ENCODE measurements around the gene GTF2F2.

The GTF2F2 gene

GRCh38 chr13:45303866-45304265 lies 183.6 kb downstream of the GTF2F2 start:
- DNase-seq, result no peak
- Mint-ChIP-seq H3K27me3 (peaks cover 11% of the 10 kb centered on the region), H3K4me3 (no peak overlapping the region), H3K9me3 (no peaks in the 10 kb centered on the region), H3K4me1 (peaks cover under 1% of the 10 kb centered on the region), H3K27ac (no peak overlapping the region)
- ATAC-seq, result no peak

- Mint-ChIP-seq H3K4me3 (no peak overlapping the region), H3K27ac (no peak overlapping the region), H3K27me3 (peaks cover 18% of the 10 kb centered on the region), H3K4me1 (peaks cover 9% of the 10 kb centered on the region), H3K9me3 (no peaks in the 10 kb centered on the region)
- DNase-seq, result no peak
- no peak for ATAC-seq
These were observed 184.8 kb downstream of the GTF2F2 start for GRCh38 chr13:45305079-45305478.

DNA sequence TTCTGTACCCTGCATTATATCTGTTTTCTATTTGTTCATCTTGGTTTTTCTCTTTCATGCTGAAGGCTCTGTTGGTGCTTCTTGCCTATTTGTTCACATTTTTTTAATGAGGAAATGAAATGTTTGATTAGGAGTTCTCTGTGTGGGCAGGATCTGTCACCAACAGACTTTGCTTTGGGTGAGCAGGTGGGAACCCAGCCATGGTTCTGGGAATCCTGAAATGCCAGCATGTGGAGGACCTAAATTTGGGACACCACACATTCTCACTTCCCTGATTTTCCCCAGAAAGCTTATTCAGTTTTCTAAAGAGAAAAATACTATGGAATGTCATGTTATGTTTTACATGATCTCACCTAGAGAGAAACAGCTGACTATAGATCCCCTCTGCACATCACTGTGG lies 186.7 kb downstream of the GTF2F2 start:
- no peak for ATAC-seq
- Mint-ChIP-seq H3K4me1 (peaks cover 25% of the 10 kb centered on the region), H3K27me3 (peaks cover 28% of the 10 kb centered on the region), H3K27ac (no peak overlapping the region), H3K4me3 (no peak overlapping the region), H3K9me3 (no peaks in the 10 kb centered on the region)
- no peak for DNase-seq

GRCh38 chr13:45310341-45311131 lies 190.2 kb downstream of the GTF2F2 start:
- Mint-ChIP-seq H3K9me3 (no peaks in the 10 kb centered on the region), H3K27ac (peak overlapping the region; percentile 86 to 91), H3K4me3 (peak overlapping the region; percentile 86 to 88), H3K4me1 (peaks cover 25% of the 10 kb centered on the region), H3K27me3 (peaks cover 22% of the 10 kb centered on the region)
- DNase-seq, result no peak
- ATAC-seq, result peak; percentile 64

- ATAC-seq, result no peak
- Mint-ChIP-seq H3K27me3 (peaks cover 10% of the 10 kb centered on the region), H3K9me3 (no peaks in the 10 kb centered on the region), H3K4me1 (peaks cover 18% of the 10 kb centered on the region), H3K27ac (no peak overlapping the region), H3K4me3 (no peak overlapping the region)
- DNase-seq, result no peak
These were observed 194.5 kb downstream of the GTF2F2 start for GRCh38 chr13:45314822-45315221.

DNA sequence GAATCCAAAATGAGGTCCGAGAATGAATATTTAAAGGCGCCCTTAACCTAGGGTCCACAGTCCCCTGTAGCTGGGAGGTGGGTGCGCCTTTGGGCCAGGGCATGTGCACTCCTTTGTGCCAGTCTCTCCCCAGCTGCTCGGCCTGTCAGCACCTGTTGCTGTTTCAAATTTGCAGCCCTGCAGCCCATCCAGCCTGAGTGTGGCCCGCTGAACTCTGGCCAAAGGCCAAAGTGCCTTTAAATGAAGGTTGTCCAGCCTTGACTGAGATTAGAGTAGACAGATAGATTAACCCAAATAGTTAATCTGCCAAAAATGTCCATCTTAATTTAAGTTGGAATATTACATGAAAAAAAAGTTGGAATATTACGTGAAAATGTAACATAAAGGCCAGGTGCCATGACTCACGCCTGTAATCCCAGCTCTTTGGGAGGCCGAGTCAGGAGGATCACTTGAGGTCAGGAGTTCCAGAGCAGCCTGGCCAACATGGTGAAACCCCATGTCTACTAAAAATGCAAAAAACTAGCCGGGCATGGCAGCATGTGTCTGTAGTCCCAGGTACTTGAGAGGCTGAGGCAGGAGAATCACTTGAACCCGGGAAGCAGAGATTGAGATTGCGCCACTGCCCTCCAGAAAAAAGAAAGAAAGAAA lies 195.3 kb downstream of the GTF2F2 start:
- ATAC-seq, result no peak
- Mint-ChIP-seq H3K9me3 (no peaks in the 10 kb centered on the region), H3K4me1 (peaks cover 11% of the 10 kb centered on the region)

GRCh38 chr13:45316338-45316737 lies 196.0 kb downstream of the GTF2F2 start:
- no peak for ATAC-seq
- Mint-ChIP-seq H3K4me1 (peaks cover 4% of the 10 kb centered on the region), H3K9me3 (no peaks in the 10 kb centered on the region), H3K4me3 (no peak overlapping the region), H3K27ac (no peak overlapping the region), H3K27me3 (peaks cover under 1% of the 10 kb centered on the region)
- no peak for DNase-seq

More for the DNA sequence above, 195.3 kb downstream of the GTF2F2 start:
- Mint-ChIP-seq H3K4me3 (no peak overlapping the region), H3K27me3 (peaks cover 8% of the 10 kb centered on the region), H3K27ac (peak overlapping the region in 1 of 2 donors; percentile 64)
- no peak for DNase-seq

GRCh38 chr13:45316996-45317395 lies 196.7 kb downstream of the GTF2F2 start:
- DNase-seq (no peak), ATAC-seq (no peak)
- Mint-ChIP-seq H3K4me1 (no peaks in the 10 kb centered on the region), H3K27ac (no peak overlapping the region), H3K4me3 (no peak overlapping the region), H3K9me3 (no peaks in the 10 kb centered on the region), H3K27me3 (no peaks in the 10 kb centered on the region)

DNA sequence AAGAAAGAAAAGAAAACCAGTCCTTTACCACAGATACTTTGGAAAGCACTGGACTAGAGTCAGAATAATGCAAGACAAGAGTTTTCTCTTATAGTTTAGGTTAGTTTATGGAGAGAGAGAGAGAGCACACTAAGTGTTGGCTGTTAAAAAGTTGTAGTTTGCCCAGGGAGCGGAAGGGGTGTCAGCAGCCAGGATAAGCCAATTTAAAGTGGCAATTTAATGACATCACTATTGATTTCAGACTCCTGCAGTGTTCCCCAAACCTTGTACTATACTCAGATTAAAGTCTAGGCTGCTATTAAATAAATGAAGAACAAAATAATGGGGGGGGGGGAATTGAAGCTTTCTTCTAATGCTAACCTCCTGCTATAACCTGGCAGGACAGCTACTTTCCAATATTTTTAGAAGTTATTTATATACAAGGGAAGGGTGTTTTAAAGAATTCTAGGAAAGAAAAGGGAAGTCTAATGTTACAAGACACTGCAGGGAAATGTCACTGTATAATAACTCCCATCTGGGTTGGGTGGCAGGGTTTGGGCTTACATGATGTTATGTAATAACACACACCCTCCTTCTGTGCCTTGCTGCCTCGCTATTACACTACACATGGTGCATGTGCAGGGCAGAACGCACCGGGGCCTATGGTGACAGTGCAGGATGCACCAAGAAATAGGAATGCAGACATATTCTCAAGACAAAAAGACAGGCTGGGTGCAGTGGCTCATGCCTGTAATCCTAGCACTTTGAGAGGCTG lies 200.7 kb downstream of the GTF2F2 start:
- H3K27ac Mint-ChIP-seq, result no peak overlapping the region
- no peaks in the 10 kb centered on the region for H3K9me3 Mint-ChIP-seq
- H3K27me3 Mint-ChIP-seq, result no peaks in the 10 kb centered on the region
- no peak overlapping the region for H3K4me3 Mint-ChIP-seq
- no peak for DNase-seq
- ATAC-seq, result no peak
- no peaks in the 10 kb centered on the region for H3K4me1 Mint-ChIP-seq

DNA sequence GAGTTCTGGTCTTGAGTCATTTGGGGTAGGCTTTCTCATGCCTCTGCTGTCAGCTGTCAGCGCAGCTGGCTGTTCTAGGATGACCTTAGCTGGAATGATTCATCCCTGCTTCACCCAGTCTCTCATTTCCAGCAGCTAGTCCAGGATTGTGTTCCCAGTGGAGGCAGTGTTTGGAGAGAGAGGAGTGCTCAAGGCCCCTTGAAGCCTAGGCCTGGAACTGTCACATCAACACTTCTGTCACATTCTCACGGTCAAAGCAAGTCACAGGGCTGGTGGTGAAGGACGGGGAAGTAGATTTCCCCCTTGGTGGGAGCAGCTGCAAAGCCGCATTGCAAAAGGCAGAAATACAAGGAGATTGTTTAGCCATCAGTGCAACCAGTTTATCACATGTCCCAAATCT lies 205.5 kb downstream of the GTF2F2 start:
- DNase-seq, result no peak
- ATAC-seq, result no peak
- Mint-ChIP-seq H3K27ac (no peak overlapping the region), H3K9me3 (no peaks in the 10 kb centered on the region), H3K27me3 (no peaks in the 10 kb centered on the region), H3K4me1 (peaks cover 40% of the 10 kb centered on the region), H3K4me3 (no peak overlapping the region)

DNA sequence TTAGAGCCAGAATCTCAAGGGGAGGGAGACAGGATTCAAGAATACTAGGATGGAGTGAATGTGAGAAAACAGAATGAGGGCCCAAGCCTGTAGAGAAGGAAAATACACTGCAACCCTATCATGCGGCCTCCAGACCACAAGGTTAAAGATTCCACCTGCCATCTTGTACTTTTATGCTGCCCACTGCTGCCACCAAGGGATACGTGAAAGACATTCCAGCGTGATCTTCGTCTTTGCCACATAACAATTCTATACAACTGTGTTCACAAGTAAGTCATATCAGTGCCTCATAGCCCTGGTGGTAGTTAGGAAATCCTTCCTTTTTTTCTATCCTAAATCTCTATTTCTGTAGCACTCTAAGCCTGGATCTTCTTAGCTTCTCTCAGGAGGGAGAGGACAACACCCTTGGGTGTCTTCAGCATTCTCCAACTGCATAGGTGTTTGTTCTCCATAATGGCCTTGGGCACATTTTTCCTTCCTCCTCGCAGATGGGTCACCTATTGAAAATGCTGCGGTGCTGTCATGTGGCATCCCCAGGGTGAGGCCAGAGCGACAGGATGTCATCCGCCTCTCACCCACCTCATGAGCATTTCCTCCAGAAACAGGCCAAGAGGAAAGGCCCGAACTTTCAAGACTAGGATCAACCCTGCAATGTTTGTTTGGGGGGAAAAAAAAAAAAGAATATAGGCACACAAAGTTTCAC lies 207.1 kb downstream of the GTF2F2 start:
- Mint-ChIP-seq H3K27ac (peak overlapping the region in 1 of 2 donors; percentile 78), H3K9me3 (no peaks in the 10 kb centered on the region), H3K27me3 (no peaks in the 10 kb centered on the region), H3K4me1 (peaks cover 53% of the 10 kb centered on the region), H3K4me3 (peak overlapping the region in 1 of 2 donors; percentile 4)
- ATAC-seq (peak; percentile 69), DNase-seq (no peak)

GRCh38 chr13:45328661-45329111 lies 208.4 kb downstream of the GTF2F2 start:
- H3K27me3 Mint-ChIP-seq, result no peaks in the 10 kb centered on the region
- no peaks in the 10 kb centered on the region for H3K9me3 Mint-ChIP-seq
- ATAC-seq (no peak), DNase-seq (no peak)
- no peak overlapping the region for H3K27ac Mint-ChIP-seq
- H3K4me1 Mint-ChIP-seq, result peaks cover 63% of the 10 kb centered on the region
- no peak overlapping the region for H3K4me3 Mint-ChIP-seq

- no peak overlapping the region for H3K4me3 Mint-ChIP-seq
- no peak for DNase-seq
- H3K4me1 Mint-ChIP-seq, result peaks cover 88% of the 10 kb centered on the region
- no peaks in the 10 kb centered on the region for H3K27me3 Mint-ChIP-seq
- H3K9me3 Mint-ChIP-seq, result no peaks in the 10 kb centered on the region
- no peak for ATAC-seq
- H3K27ac Mint-ChIP-seq, result no peak overlapping the region
These were observed 210.9 kb downstream of the GTF2F2 start for GRCh38 chr13:45331123-45331619.

GRCh38 chr13:45331692-45332035 lies 211.4 kb downstream of the GTF2F2 start:
- Mint-ChIP-seq H3K9me3 (no peaks in the 10 kb centered on the region), H3K27ac (no peak overlapping the region), H3K27me3 (no peaks in the 10 kb centered on the region), H3K4me3 (no peak overlapping the region), H3K4me1 (peaks cover 93% of the 10 kb centered on the region)
- ATAC-seq (no peak), DNase-seq (no peak)
